GM20431 (cell line): Measurements from ENCODE around the gene PIGL.
"Not testable (repeated sequence)": the region's sequence is repeated elsewhere in the genome, so short reads cannot be mapped to it uniquely, and the experiment has no call there.

ENCODE experiments used
- in situ Hi-C: fragments of 300-500 bp; cut with MseI, MboI; formaldehyde crosslinking; loops from one replicate; pipeline ENCODE4 v1.15.0; 2020; ENCODE audit warnings: low sequenced_read_pairs; ENCODE audit not compliant: unreplicated experiment

The PIGL gene

GRCh38 chr17:16301963-16302855 is 85.2 kb downstream of the PIGL start:
- in situ Hi-C loops, result no loop called here

GRCh38 chr17:16302856-16303255 is 85.8 kb downstream of the PIGL start:
- in situ Hi-C loops, result no loop called here

GRCh38 chr17:16304830-16305229 is 87.8 kb downstream of the PIGL start:
- in situ Hi-C loops, result no loop called here

GRCh38 chr17:16306211-16306610 is 89.2 kb downstream of the PIGL start:
- in situ Hi-C loops, result no loop called here

GRCh38 chr17:16312061-16312460 is 95.1 kb downstream of the PIGL start:
- in situ Hi-C loops, result not testable (repeated sequence)

GRCh38 chr17:16313139-16314090 is 96.4 kb downstream of the PIGL start:
- in situ Hi-C loops, result no loop called here

- in situ Hi-C loops, result no loop called here
These were observed 97.2 kb downstream of the PIGL start for GRCh38 chr17:16314189-16314588.

GRCh38 chr17:16314859-16315258 is 97.8 kb downstream of the PIGL start:
- in situ Hi-C loops, result no loop called here

GRCh38 chr17:16319969-16320368 is 103.0 kb downstream of the PIGL start:
- in situ Hi-C loops, result no loop called here

GRCh38 chr17:16322636-16323035 is 105.6 kb downstream of the PIGL start:
- in situ Hi-C loops, result no loop called here

- in situ Hi-C loops, result no loop called here
These were observed 109.0 kb downstream of the PIGL start for GRCh38 chr17:16325964-16326363.

GRCh38 chr17:16327018-16327417 is 110.0 kb downstream of the PIGL start:
- in situ Hi-C loops, result no loop called here

- in situ Hi-C loops, result no loop called here
These were observed 112.0 kb downstream of the PIGL start for GRCh38 chr17:16328997-16329396.

GRCh38 chr17:16329519-16330271 is 112.7 kb downstream of the PIGL start:
- in situ Hi-C loops, result no loop called here

GRCh38 chr17:16338391-16338790 is 121.4 kb downstream of the PIGL start:
- in situ Hi-C loops, result no loop called here

- in situ Hi-C loops, result no loop called here
These were observed 122.4 kb downstream of the PIGL start for GRCh38 chr17:16339402-16339801.

- in situ Hi-C loops, result no loop called here
These were observed 122.9 kb downstream of the PIGL start for GRCh38 chr17:16339959-16340358.

GRCh38 chr17:16342979-16343378 is 126.0 kb downstream of the PIGL start:
- in situ Hi-C loops, result no loop called here

GRCh38 chr17:16343569-16343968 is 126.6 kb downstream of the PIGL start:
- in situ Hi-C loops, result no loop called here

- in situ Hi-C loops, result no loop called here
These were observed 128.6 kb downstream of the PIGL start for GRCh38 chr17:16345565-16345964.
